Left forelimb (tissue), 1 donor: ENCODE measurements around the gene NEU4.
"Not testable (repeated sequence)": the region's sequence is repeated elsewhere in the genome, so short reads cannot be mapped to it uniquely, and the experiment has no call there.

ENCODE experiments used
- DNase-seq: peaks from one replicate; pipeline ENCODE4 v3.0.0-alpha.2; 2018; ENCODE audit warnings: low spot score

Gene NEU4

DNA sequence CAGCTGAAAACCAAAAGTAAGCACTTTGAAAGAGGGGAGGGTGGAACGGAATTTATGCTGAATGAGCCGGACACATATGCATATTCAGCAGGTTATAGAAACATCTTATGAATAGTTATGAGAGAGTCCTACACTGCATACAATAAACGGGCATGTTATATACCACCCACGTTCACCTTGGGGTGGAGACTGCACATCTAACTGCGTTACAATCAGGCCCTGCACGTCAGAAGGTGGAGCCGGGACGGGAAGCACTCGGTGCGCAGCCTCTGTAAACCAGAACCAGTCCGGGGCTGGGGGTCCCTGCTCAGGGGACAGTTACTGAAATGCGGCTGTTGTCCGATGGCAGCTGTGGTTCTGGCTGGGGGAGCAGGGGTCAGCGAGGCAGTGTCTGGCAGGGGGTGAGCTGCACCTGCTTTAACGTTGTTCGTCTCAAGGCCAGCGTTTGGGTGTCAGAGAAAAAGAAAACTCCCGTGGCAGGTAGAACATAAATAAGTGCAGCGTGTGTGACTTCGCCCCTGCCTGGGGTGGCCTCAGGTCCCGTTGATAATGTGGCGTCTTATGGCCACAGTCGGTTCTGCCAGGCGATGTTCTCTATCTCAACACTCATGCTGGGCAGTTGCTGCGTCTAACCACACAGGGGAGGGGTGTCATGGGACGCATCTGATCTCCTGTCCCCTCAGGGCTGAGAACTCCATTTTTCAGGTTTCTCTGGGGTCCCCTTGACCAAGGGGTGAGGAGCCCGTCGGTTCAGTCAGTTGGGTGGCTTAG, 24.9 kb downstream of the NEU4 start:
- DNase-seq = not testable (repeated sequence)

DNA sequence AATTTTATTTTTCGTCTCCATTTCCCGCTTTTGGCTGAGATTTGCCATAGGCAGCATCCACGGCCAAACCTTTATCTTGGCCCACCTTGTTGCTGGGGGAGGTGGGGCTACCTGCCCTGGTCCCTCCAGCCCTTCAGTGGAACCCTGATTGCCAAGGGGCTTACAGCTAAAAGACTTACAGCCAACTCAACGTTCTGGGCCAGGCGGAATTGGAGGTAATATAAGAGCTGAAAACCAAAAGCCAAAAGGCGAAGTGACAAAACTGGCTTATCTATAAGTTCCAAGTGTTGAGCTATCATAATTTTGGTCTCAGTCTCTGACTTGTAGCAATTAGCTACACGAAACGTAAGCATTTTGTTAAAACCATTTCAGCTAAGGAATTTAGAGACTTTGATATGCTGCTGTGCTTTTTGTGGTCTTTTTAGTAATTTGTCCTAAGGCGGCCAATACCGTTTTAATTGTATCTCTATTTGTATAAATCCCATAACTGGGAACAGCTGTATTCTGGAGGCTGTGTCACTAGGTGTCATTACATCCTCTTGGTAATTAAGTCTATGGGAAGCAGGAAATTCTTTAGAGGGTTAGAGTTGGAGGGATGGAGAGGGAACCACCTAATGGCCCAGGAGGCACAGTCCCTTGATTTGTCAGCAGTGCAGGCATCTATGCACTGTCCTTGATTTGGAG, 25.7 kb downstream of the NEU4 start:
- no peak for DNase-seq

DNA sequence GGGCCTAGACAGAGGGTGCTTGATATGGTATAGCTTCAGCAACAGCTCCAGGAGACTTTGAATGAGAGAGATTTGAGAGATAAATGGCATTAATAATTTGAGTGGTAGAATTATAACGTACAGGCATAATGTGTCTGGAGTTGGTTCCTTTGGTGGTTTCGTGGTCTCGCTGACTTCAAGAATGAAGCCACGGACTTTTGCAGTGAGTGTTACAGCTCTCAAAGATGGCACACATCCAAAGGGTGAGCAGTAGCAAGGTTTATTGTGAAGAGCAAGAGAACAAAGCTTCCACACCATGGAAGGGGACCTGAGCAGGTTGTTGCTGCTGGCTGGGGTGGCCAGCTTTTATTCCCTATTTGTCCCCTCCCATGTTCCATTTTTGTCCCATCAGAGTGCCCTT, 26.6 kb downstream of the NEU4 start:
- no peak for DNase-seq

DNA sequence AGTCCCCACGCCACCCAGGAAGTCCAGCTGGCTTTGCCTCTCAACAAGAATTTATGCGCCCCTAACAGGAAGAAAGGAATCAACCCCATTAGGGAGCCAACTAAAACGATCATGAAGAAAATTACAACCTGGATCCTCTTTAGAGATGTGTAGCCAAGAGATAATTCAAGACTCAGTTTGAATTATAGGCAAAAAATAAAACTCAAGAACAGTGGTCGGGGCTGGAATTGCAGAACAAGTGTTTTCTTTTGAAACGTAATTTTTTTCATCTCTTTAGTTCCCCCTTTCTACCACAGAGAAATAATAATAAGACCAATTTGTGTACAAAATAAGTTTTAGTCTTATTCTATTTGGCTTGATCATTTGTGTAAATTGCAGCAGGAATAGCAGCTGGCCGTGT, 27.3 kb downstream of the NEU4 start:
- no peak for DNase-seq

GRCh38 chr2:241837197-241837965, 28.4 kb downstream of the NEU4 start:
- no peak for DNase-seq

DNA sequence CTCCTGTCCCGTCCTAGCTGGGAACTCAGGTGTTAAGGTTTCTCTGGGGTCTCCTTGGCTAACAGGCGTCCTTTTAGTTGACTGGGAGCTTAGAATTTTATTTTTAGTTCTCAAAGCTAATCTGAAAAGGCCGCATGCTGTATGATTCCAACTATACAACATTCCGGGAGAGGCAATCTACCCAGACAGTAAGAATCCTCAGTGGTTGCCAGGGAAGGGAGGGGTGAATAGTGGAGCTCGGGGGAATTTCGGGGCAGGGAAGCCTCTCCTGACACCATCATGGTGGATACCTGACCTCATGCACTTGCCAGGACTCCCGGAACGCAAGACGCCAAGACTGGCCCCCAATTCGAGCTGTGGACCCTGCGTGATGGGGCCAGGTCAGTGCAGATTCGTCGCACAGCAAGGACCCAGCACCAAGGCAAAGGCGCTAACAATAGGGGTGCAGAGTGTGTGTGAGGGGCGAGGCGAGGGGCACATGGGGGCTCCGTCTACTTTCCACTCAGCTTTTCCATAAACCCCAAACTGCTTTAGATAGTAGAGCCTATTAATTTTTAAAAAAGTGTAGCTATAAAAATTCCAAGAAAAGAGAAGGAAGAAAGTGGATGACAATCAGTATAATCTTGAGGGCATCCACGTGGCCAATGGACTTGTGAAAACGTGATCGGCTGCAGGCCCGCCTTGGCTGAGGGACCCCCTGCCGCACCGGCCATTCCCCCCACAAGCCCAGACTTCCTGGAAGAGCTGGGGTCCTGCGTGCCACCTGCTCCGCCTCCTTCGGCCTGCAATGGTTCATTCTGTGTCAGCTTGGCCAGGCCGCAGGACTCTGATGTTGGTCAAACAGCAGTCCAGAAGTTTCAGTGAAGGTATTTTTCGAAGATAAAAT, 32.4 kb downstream of the NEU4 start:
- no peak for DNase-seq

DNA sequence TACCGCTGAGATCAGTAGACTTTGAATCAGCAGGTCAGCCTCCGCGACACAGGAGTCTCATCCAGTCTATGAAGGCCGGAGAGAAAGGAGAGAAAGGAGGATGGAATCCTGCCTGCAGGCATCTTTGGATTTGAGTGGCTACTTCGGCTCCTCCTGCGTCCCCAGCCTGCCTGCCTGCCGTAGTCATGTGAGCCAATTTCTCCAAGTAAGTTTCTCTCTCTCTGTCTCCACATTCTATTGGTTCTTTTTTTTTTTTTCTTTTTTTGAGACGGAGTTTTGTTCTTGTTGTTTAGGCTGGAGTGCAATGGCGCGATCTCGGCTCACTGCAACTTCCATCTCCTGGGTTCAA, 33.0 kb downstream of the NEU4 start:
- no peak for DNase-seq

DNA sequence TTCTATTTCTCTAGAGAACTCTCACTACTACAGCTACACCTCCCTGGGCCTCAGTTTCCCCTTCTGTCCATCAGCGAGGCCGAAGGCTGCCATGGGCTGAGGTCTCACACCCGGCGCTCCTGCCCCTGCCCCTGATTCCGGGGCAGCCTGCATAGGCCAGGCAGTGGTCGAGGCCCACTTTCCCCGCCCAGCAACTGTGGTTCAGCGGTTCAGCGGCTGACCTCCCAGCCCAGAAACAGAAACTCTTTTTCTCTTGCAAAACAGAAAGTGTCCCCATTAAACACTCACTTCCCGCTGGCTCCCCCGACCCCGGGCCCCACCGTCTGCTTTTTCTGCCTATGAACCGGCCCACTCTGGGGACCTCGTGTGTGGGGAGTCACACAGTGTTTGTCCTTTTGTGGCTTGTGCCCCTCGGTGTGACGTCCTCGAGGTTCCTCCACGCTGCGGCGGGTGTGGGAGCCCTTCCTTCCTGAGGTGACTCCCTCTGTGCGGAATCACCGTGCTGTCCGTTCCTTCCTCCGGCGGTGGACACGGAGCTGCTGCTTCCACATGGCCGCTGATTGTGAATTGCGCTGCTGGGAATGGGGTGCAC, 33.7 kb downstream of the NEU4 start:
- no peak for DNase-seq

GRCh38 chr2:241843321-241844065, 34.5 kb downstream of the NEU4 start:
- no peak for DNase-seq

GRCh38 chr2:241844066-241844728, 35.2 kb downstream of the NEU4 start:
- DNase-seq = peak; percentile 87

DNA sequence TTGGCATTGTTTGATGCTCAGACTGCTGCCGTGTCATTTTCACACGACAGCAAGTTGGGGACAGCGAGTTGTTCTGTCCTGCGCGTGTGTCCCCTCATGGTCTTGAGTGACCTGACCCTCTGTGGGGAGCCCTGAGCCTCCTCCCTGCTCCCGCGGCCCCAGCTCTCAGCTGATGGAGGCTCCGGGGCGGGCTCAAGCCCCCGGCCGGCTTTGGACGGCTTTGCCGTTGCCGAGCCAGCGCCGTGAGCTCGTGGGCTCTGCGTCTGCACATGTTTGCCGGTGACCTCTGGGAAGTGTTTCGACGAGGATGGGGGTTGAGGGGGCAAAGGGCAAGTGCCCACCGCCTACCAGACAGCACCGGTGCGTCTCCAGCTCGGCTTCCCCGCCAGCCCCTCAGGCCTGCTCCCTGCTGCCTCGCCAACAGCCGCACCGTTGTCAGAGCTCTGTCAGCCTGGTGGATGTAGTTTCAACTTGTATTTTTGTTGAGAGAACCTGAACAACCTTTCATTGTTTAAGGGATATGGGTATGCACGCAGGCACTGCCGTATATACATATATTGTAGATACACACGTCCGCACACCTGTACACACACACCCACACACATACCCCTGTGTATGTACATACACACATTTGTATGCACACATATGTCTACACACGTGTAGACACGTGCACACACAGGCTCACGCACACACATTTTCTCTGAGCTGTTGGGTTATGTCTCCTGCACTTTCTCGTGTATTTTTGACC, 36.0 kb downstream of the NEU4 start:
- peak; percentile 38 for DNase-seq

GRCh38 chr2:241846406-241846805, 37.4 kb downstream of the NEU4 start:
- DNase-seq = peak; percentile 44

DNA sequence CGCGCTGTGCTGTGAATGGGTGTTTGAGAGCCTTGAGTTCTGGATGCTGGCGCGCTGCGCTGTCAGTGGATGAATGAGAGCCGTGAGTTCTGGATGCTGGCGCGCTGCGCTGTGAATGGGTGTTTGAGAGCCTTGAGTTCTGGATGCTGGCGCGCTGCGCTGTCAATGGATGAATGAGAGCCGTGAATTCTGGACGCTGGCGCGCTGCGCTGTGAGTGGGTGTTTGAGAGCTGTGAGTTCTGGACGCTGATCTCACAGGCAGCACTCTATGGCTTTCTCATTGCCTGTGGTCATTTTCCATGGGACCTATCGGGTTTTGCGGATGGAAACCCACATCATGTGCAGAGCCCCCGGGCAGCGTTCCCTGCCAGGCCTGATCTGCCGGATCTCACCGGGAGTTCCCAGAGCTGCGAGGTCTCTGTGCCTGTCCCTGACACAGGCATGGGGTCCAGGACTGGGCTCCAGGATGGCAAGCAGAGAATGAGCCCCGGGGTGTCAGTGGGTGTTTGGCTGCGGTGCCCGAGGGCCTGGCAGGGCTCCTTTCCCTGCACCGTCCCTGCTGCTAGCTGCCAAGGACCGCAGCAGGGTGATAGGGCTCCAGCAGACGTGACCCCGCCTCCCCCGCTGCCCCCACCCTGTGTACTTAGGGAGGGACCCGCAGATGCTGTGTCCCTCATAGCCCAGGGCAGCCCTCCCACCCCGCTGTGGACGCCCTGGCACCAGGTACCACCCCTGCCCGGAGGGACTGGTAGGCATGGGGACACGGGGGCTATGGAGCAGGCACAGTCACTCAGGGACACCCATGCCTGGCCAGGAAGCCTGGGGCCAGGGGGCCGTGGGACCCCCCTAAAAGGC, 40.0 kb downstream of the NEU4 start:
- peak; percentile 40 for DNase-seq

DNA sequence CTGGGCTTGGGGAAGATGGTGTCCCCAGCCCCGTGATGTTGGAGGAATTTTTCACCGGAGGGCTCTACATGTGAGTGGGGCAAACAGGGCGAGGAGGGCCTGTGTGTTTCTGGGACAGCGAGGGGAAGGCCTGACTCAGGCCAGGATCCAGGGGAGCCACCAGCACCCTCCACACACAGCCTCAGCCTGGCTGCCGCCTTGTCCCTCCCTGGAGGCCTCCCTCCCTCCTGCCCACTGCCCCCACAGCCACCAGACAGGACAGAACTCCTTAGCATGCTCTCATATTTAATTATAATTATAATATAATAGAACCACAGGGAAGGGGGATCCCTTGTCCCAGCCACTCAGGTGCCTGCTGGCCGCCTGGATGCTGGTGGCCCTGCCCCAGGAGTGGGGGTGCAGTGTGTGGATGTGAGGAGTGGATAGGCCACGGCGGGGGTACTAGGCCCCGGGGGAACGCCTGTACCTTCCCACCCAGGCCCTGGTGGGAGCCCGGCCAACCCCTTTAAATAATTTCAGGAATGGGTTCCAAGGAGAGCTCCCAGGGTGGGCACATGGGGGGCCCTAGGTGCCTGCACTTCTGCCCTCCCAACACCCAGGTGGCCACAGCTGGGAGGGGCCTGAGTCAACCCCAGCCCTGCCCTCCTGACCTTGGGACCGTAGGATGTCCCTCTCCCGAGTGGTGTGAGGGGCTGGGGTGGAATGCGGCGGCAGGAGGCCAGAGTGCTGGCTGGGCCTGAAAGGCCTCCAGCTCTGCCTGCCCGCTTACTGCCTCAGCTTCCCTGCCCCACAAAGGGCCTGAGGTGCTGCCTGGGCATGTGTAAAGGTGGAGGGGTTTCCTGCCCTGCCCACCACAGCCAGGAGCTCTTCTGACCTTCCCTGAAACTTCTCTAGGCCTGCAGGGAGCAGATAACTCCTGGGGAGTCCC, 40.9 kb downstream of the NEU4 start:
- DNase-seq = peak; percentile 51

DNA sequence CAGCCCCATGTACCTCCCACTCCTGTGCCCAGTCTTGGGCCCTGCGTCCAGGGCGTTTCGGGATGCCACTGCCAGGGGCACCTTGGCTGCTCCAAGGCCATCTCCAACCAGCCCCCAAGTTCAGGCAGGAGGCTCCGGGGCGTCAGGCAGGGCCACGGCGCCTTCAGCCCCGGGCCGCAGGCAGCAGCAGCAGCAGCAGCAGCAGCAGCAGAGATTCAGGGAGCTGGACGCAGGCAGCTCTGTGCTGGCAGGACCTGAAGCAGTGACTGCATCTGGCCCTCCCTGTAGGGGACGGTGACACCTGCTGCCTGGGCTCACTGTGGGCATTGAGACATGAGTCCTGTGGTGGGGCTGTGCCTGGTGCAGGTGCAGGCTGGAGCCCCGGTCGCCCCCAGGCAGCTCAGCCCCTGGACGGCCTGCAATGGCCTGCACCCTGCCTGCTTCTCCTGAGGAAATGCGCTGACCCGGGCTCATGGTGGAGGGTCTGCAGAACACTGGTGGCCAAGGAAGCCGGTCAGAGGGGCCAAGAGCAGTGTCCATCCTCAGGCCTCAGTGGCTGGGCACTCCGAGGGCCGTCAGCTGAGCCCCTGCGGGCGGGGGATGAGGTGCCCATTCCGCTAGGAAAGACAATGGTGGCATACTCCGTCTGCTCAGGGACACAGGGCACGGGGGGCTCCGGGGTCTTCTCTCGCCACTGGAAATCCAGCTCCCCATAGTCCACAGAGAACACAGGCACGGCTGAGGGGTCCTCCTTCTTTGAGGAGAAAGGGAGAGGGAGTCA, 41.7 kb downstream of the NEU4 start:
- DNase-seq = peak; percentile 49

DNA sequence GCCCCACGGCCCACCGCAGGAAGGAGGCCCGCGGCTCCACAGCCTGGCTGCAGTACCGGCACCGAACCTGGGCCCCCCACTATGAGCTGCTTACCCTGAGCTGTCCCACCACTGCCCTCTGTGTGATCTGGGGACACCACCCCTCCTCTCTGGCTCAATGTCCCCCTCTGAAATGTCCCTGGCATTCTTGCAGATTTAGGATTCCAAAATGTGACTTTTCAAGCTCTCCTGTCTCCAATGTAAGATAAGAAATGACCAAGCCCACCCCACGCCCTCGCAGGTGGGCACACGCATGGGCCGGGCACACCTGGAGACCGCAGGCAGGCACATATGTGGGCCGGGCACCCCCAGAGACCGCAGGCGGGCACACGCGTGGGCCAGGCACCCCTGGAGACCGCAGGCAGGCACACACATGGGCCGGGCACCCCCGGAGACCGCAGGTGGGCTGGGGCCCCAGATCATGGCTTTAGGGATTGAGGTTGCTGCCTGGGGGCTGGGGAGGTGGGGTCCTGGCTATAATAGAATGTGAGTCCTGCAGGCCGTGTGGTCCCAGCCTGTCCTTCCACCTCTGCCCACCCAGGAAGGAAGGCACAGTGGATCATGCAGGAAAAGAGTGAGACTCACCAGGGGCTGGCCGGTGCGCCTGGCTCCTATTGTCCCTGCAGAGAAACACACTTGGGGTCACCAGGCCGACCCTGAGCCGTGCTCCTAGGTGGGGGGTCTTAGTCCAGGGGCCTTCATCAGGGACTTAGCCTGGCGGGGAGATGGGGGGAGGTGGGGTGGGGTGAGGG, 42.5 kb downstream of the NEU4 start:
- peak; percentile 49 for DNase-seq
